HEK293 (cell line): Measurements from ENCODE around the gene DMC1.
A peak's percentile ranks its signal among the peaks of the same experiment; 100 is the strongest.

Experiments used
- ATF2 ChIP-seq: fragments of 450-650 bp; formaldehyde crosslinking; IDR thresholded peaks from 2 replicates; pipeline ENCODE4 v1.5.1; 2016; ENCODE audit warnings: missing biosample characterization, missing genetic modification characterization, low read depth
- BCL6B ChIP-seq: fragments of 450-650 bp; formaldehyde crosslinking; IDR thresholded peaks from 2 replicates; pipeline ENCODE4 v1.5.1; 2017; ENCODE audit warnings: missing biosample characterization, missing genetic modification characterization
- HOXD13 ChIP-seq: sonication (generic); formaldehyde crosslinking; IDR thresholded peaks from 2 replicates; pipeline ENCODE4 v1.8.0; 2022; ENCODE audit warnings: missing genetic modification reagents, borderline replicate concordance
- KLF16 ChIP-seq: fragments of 450-650 bp; formaldehyde crosslinking; IDR thresholded peaks from 2 replicates; pipeline ENCODE4 v1.5.1; 2017; ENCODE audit warnings: missing biosample characterization, missing genetic modification characterization
- KLF17 ChIP-seq: fragments of 450-650 bp; formaldehyde crosslinking; IDR thresholded peaks from 2 replicates; pipeline ENCODE4 v1.5.1; 2016; ENCODE audit warnings: missing biosample characterization, missing genetic modification characterization
- SALL2 ChIP-seq: fragments of 450-650 bp; formaldehyde crosslinking; IDR thresholded peaks from 2 replicates; pipeline ENCODE4 v1.5.0; 2017; ENCODE audit warnings: missing biosample characterization, mild to moderate bottlenecking, missing genetic modification characterization, borderline replicate concordance
- SP3 ChIP-seq: fragments of 450-650 bp; formaldehyde crosslinking; IDR thresholded peaks from 2 replicates; pipeline ENCODE4 v1.5.1; 2016; ENCODE audit warnings: missing biosample characterization, missing genetic modification characterization
- TSHZ1 ChIP-seq: fragments of 450-650 bp; formaldehyde crosslinking; IDR thresholded peaks from 2 replicates; pipeline ENCODE4 v1.5.1; 2016; ENCODE audit warnings: missing biosample characterization, missing genetic modification characterization, borderline replicate concordance
- ZBTB20 ChIP-seq: fragments of 450-650 bp; formaldehyde crosslinking; IDR thresholded peaks from 2 replicates; pipeline ENCODE4 v1.5.1; 2016; ENCODE audit warnings: missing biosample characterization, missing genetic modification characterization
- ZFP37 ChIP-seq: fragments of 450-650 bp; formaldehyde crosslinking; IDR thresholded peaks from 2 replicates; pipeline ENCODE4 v1.5.1; 2016; ENCODE audit warnings: missing biosample characterization, missing genetic modification characterization
- ZNF140 ChIP-seq: fragments of 450-650 bp; formaldehyde crosslinking; IDR thresholded peaks from 2 replicates; pipeline ENCODE4 v1.5.1; 2016; ENCODE audit warnings: missing biosample characterization, missing genetic modification characterization
- ZNF148 ChIP-seq: fragments of 450-650 bp; formaldehyde crosslinking; IDR thresholded peaks from 2 replicates; pipeline ENCODE4 v1.5.0; 2017; ENCODE audit warnings: missing biosample characterization, missing genetic modification characterization, borderline replicate concordance
- ZNF175 ChIP-seq: fragments of 450-650 bp; formaldehyde crosslinking; IDR thresholded peaks from 2 replicates; pipeline ENCODE4 v1.5.1; 2016; ENCODE audit warnings: missing biosample characterization, missing genetic modification characterization
- ZNF184 ChIP-seq: fragments of 450-650 bp; IDR thresholded peaks from 2 replicates; pipeline ENCODE4 v1.5.1; 2018; ENCODE audit warnings: missing biosample characterization, mild to moderate bottlenecking, missing genetic modification characterization
- ZNF221 ChIP-seq: fragments of 450-650 bp; formaldehyde crosslinking; IDR thresholded peaks from 2 replicates; pipeline ENCODE4 v1.5.1; 2017; ENCODE audit warnings: missing biosample characterization, missing genetic modification characterization, borderline replicate concordance
- ZNF350 ChIP-seq: fragments of 450-650 bp; formaldehyde crosslinking; IDR thresholded peaks from 2 replicates; pipeline ENCODE4 v1.5.0; 2017; ENCODE audit warnings: missing biosample characterization, mild to moderate bottlenecking, missing genetic modification characterization
- ZNF530 ChIP-seq: fragments of 450-650 bp; formaldehyde crosslinking; IDR thresholded peaks from 2 replicates; pipeline ENCODE4 v1.5.1; 2016; ENCODE audit warnings: low read depth, missing biosample characterization, missing genetic modification characterization
- ZNF561 ChIP-seq: fragments of 450-650 bp; IDR thresholded peaks from 2 replicates; pipeline ENCODE4 v1.5.1; 2018; ENCODE audit warnings: missing biosample characterization, missing genetic modification characterization, borderline replicate concordance
- ZNF585B ChIP-seq: fragments of 450-650 bp; formaldehyde crosslinking; IDR thresholded peaks from 2 replicates; pipeline ENCODE4 v1.5.1; 2016; ENCODE audit warnings: missing biosample characterization, missing genetic modification characterization
- ZNF639 ChIP-seq: fragments of 450-650 bp; formaldehyde crosslinking; IDR thresholded peaks from 2 replicates; pipeline ENCODE4 v1.5.1; 2016; ENCODE audit warnings: missing biosample characterization, missing genetic modification characterization
- ZNF670 ChIP-seq: fragments of 450-650 bp; formaldehyde crosslinking; IDR thresholded peaks from 2 replicates; pipeline ENCODE4 v1.5.1; 2016; ENCODE audit warnings: missing biosample characterization, missing genetic modification characterization, low read depth
- ZNF692 ChIP-seq: fragments of 450-650 bp; formaldehyde crosslinking; IDR thresholded peaks from 2 replicates; pipeline ENCODE4 v1.5.1; 2016; ENCODE audit warnings: missing biosample characterization, missing genetic modification characterization
- ZNF701 ChIP-seq: fragments of 450-650 bp; formaldehyde crosslinking; IDR thresholded peaks from 2 replicates; pipeline ENCODE4 v1.5.1; 2016; ENCODE audit warnings: missing biosample characterization, missing genetic modification characterization
- ZNF792 ChIP-seq: fragments of 450-650 bp; formaldehyde crosslinking; IDR thresholded peaks from 2 replicates; pipeline ENCODE4 v1.5.1; 2016; ENCODE audit warnings: missing biosample characterization, missing genetic modification characterization
- ZSCAN30 ChIP-seq: fragments of 450-650 bp; IDR thresholded peaks from 2 replicates; pipeline ENCODE4 v1.5.1; 2018; ENCODE audit warnings: missing biosample characterization, mild to moderate bottlenecking, missing genetic modification characterization, moderate library complexity
- ZXDB ChIP-seq: fragments of 450-650 bp; formaldehyde crosslinking; IDR thresholded peaks from 2 replicates; pipeline ENCODE4 v1.5.1; 2016; ENCODE audit warnings: missing biosample characterization, missing genetic modification characterization

The DMC1 gene

GRCh38 chr22:38569972-38570778, at the start of gene DMC1 (continued):
- no peak for TF ChIP-seq ATF2
- TF ChIP-seq ZNF350 (tag by site-specific recombination), result no peak
- TF ChIP-seq TSHZ1 (tag by site-specific recombination), result 0 out of 2 replicates have a peak, but pooled peaks have one; percentile 28
- TF ChIP-seq ZXDB (tag by site-specific recombination), result peak; percentile 55; the same call in 1 of the 2 replicates
- TF ChIP-seq ZNF221 (tag by site-specific recombination), result no peak
- TF ChIP-seq ZNF792 (tag by site-specific recombination), result no peak
- peak; percentile 89 for TF ChIP-seq KLF17 (tag by site-specific recombination)
- TF ChIP-seq ZSCAN30, result 0 out of 2 replicates have a peak, but pooled peaks have one; percentile 71
- TF ChIP-seq HOXD13 (CRISPR knock-in tag), result no peak
- no peak for TF ChIP-seq ZNF670
- peak; percentile 52; the same call in 1 of the 2 replicates for TF ChIP-seq ZNF184
- TF ChIP-seq ZNF701 (tag by site-specific recombination), result peak; percentile 68; the same call in 1 of the 2 replicates
- TF ChIP-seq ZNF140, result no peak
- no peak; the same call in 1 of the 2 replicates for TF ChIP-seq ZNF561
- TF ChIP-seq ZNF148, result no peak
- TF ChIP-seq ZNF530 (tag by site-specific recombination), result no peak
- no peak; the same call in 1 of the 2 replicates for TF ChIP-seq ZNF692 (tag by site-specific recombination)
- peak; percentile 44; the same call in 1 of the 2 replicates for TF ChIP-seq KLF16 (tag by site-specific recombination)
- TF ChIP-seq ZNF175 (tag by site-specific recombination), result no peak
- TF ChIP-seq SP3 (tag by site-specific recombination), result peak; percentile 66
- TF ChIP-seq ZFP37 (tag by site-specific recombination), result 0 out of 2 replicates have a peak, but pooled peaks have one; percentile 54
- peak; percentile 55; the same call in 1 of the 2 replicates for TF ChIP-seq ZBTB20
- 0 out of 2 replicates have a peak, but pooled peaks have one; percentile 14 for TF ChIP-seq ZNF639 (tag by site-specific recombination)
- no peak for TF ChIP-seq SALL2
- no peak for TF ChIP-seq BCL6B (tag by site-specific recombination)
- no peak for TF ChIP-seq ZNF585B
